GM23248 (cell line): ENCODE measurements around the gene RHCE.

Source experiments
- EZH2 ChIP-seq: fragments of 200-600 bp; sonication (generic); IDR thresholded peaks from 2 replicates; pipeline ENCODE4 v1.6.1; 2018; ENCODE audit warnings: antibody characterized with exemption, mild to moderate bottlenecking; ENCODE audit not compliant: insufficient read depth, poor library complexity, severe bottlenecking
- EZH2phosphoT487 ChIP-seq: fragments of 200-600 bp; sonication (generic); IDR thresholded peaks from 2 replicates; pipeline ENCODE4 v1.6.1; 2018; ENCODE audit warnings: antibody characterized with exemption, moderate library complexity, mild to moderate bottlenecking, low read depth; ENCODE audit not compliant: insufficient read depth

- TF ChIP-seq EZH2 (no peak), EZH2phosphoT487 (no peak)
These were observed 58.7 kb downstream of the RHCE start for GRCh38 chr1:25361901-25362300.
